HG03457 (cell line): ENCODE results near the gene CEMIP.

ENCODE experiments used
- ATAC-seq: cut with Tn5 transposase; IDR thresholded peaks from one replicate; pipeline ENCODE4 v1.9.1; 2021; ENCODE audit warnings: moderate number of reproducible peaks; ENCODE audit not compliant: unreplicated experiment

The CEMIP gene

DNA sequence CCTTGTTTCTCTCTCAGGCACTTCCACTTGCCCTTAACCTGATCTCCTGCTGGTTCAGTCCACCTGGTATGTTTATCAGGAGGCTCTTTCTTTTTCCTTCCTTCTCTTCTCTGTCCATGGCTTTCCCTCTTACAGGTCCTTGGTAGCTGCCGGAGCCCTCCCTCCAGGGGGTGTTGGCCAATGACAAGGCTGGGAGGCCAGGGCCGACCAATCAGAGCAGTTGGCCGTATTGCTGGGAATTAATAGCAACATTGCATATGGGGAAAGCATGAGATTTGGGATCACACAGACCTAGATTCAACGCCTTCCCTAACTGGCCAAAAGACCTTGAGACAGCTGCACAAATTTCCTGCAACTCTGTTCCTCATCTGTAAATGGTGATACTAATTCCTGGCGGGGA is 62.4 kb downstream of the CEMIP start:
- ATAC-seq: no peak

DNA sequence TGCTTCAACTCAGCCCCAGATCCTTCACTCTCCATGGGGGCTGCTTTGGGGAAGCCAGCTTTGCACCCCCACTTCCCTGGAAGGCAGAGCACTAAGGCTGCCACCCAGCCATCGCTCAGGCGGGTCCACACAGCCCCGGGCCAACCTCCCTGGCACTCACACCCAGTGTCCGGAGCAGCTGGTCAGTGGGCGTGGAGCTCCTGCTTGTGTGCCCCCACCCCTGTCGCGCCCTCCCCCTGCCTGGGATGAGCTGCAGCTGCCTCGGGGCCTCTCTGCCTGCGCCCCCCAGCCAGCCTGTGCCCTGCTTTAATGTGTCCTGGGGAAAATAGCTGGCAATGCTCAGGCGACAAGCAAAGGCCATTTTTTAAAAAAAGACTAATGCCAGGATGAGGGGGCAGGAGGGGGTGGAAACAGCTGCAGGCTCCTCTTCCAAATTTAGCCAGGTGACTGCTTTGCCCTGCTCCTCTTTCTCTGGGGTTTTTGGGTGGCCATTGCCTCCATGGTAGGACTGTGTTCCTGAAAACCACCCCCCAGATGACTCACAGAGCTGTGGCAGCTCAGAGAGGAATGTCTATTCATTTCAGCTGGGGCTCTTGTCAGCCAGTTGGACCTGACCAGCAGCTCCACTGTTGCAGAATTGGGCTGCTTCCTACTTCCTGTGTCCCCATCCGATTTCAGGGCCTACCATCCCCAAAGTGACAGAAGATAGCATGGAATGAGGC is 65.0 kb downstream of the CEMIP start:
- no peak for ATAC-seq

DNA sequence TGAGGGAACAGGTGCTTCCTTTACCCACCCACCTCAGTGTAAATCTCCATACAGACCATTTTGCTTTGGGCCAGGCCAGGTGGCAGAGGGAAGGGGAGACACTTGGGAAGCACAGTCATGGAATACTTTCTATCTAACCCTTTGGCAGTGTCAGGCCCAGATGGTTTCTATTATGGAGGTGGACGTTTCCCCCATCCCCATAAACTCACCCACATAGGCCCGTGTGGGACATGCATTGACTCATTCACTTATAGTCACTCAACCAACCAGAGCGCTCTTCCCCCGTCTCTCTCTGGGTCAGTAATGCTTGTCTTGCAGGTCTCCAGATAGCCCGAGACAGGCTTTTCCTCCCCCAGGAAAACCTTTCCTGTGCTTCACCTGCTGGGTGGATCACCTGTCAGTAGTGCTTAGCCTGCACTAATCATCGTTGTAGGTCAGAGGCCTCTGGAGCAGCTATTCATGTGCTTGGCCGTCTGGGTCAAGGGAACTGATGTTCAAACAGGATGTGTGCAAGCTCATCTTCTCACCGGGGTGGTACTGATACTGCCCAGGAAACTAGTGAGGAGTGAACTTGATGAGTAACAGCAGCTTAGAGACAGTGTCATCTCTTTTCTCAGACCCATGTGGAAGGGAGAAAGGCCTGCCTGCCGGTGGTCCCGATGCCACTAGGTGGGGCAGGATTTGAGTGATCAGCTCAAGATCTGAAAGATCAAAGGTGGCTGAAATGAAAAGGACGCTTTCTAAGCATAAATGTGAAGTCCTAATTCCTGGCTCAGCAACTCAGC is 67.1 kb downstream of the CEMIP start:
- ATAC-seq: no peak

GRCh38 chr15:80849308-80849707 is 70.1 kb downstream of the CEMIP start:
- ATAC-seq: no peak

GRCh38 chr15:80850941-80851451 is 71.8 kb downstream of the CEMIP start:
- no peak for ATAC-seq

GRCh38 chr15:80852676-80853075 is 73.5 kb downstream of the CEMIP start:
- no peak for ATAC-seq

GRCh38 chr15:80854104-80854503 is 74.9 kb downstream of the CEMIP start:
- no peak for ATAC-seq

DNA sequence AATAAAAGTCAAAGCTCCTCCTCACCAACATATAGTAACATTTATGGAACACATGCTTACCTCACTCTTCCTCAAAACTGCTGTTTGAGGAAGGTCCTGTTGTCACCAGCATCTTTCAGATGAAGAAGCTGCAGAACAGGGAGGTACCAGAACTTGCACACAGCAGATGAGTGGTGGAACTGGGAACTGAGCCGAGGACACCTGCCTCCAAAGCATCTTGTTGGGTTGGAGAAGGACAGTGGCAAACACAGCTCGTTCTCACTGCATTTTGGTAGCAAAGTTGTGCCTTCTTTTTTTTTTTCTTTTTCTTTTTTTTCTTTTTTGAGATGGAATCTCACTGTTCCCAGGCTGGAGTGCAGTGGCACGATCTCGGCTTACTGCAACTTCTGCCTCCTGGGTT is 76.0 kb downstream of the CEMIP start:
- ATAC-seq: no peak

DNA sequence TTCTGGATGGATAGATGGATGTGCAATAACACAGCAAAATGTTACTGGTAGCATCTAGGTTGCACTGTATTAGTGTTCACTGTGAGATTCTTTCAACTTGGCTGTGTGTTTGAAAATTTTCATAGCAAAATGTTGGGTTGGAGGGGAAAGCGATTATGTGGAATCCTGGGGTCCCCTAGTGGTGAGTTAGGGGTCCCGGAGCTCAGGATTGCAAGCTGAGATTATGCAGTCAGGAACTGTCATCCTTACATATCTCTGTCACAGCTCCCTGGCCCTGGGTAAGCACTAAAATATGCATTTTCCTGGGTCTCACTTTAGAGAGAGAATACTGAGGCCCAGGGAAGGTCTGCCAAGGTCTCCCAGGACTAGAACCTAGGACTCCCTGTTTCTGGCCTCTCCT is 77.2 kb downstream of the CEMIP start:
- ATAC-seq: no peak

- ATAC-seq: no peak
Measured at GRCh38 chr15:80856809-80857377, 77.7 kb downstream of the CEMIP start.

- no peak for ATAC-seq
Measured at GRCh38 chr15:80861731-80862170, 82.6 kb downstream of the CEMIP start.

DNA sequence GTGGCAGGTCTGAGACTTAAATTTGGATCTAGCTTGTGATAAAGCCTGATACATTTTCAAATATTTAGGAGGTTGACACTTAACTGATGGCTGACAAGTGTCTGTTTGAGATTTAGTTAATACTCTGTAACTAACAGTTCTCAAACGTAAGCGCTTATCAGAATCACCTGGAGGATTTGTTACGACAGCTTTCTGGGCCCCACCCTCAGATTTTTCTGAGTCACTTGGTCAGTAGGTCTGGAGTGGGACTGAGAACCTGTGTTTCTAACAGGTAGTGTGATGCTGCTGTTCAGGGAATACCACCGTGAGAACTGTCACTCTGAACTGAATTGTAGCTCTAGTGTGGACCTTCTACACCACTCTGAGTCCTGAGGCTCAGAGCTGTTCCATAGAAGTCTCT is 85.5 kb downstream of the CEMIP start:
- no peak for ATAC-seq

DNA sequence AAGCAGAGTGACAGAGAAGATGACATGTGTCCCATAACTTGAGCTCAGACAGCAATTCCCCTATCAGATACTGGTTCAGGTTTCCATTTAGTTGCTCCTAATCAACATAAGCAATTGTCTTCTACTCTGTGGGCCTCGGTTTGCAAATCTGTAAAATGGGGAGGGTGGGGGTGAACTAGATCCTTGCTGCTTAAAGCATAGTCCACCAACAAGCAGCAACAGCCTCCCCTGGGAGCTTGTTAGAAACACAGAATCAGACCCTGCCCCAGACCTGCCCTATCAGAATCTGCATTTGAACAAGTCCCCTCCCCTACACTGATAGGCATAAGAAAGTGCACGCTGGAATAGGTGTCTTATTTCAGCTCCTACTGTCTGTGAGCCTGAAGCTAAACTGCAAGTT is 87.8 kb downstream of the CEMIP start:
- ATAC-seq: no peak

DNA sequence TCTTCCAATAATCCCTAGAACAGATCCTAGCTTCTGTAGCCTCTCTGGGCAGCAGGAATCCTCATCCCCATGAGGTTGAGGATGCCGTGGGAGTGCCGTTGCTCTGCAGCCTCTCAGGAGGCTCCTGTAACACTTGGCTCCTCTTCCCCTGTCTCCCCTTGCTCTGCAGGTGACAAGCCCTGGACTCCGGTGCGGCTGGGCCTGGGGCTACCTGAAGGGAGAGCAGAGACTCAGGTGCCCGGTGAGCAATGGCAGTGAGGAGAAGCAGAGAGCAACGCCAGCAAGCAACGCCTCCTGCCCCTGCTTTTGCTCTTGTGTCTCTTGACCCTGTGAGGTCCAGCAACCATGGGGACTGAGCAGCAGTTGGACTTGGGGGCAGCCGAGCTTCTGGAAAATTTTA is 91.2 kb downstream of the CEMIP start:
- ATAC-seq: no peak

DNA sequence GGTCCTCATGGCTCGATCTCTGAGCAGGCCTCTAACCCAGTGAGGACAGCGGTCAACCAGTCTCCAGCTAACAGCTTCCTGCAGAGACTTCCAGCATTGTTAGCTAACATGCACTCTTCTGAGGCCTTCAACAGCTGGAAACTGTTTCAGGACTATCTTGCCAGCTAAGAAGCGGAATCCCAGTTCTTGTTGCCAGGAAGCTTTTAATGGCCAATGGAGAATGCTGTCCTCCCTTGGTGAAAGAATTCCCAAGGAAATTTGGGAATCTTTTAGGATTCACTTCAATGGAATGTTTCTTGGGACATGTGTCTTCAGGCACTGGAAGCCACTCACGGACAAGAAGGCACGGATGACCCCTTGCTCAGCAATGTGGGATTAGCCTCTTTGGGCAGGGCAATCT is 91.7 kb downstream of the CEMIP start:
- ATAC-seq: no peak

GRCh38 chr15:80871858-80872257 is 92.7 kb downstream of the CEMIP start:
- ATAC-seq: no peak

GRCh38 chr15:80873366-80873952 is 94.3 kb downstream of the CEMIP start:
- no peak for ATAC-seq

GRCh38 chr15:80875568-80876347 is 96.6 kb downstream of the CEMIP start:
- no peak for ATAC-seq

DNA sequence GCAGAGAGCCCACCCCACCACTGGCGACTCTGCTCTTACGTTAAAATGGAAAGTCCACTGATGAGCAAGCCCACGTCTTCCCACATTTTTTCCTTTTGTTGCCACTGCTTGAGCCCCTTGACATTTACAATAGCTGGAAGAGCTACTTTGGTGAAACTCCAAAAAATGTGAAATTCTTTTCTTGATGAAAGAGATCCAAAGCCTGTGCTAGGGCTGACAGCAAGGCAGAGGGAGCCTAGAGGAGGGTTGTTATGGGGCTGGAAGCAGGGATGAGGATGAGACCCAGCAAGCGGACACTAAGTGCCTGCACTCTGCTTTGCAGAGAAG is 97.1 kb downstream of the CEMIP start:
- ATAC-seq: no peak

- ATAC-seq: no peak
Measured at GRCh38 chr15:80878242-80878866, 99.2 kb downstream of the CEMIP start.
